SK-N-SH treated with all-trans-retinoic acid at 6 μM for 48 hours (cell line): ENCODE measurements around the gene STEAP4.

Source experiments
- BACH2 ChIP-seq: fragments of 250-450 bp; sonication (Bioruptor Pico); IDR thresholded peaks from 2 replicates; pipeline ENCODE4 v1.9.0; 2021; ENCODE audit warnings: mild to moderate bottlenecking, borderline replicate concordance
- OSR1 ChIP-seq: fragments of 250-450 bp; sonication (Bioruptor Pico); IDR thresholded peaks from 2 replicates; pipeline ENCODE4 v1.8.0; 2022; ENCODE audit warnings: moderate library complexity, mild to moderate bottlenecking, inconsistent platforms
- PATZ1 ChIP-seq: fragments of 250-450 bp; sonication (Bioruptor Pico); IDR thresholded peaks from 2 replicates; pipeline ENCODE4 v1.8.0; 2020; ENCODE audit warnings: mild to moderate bottlenecking, moderate library complexity, borderline replicate concordance
- PPARA ChIP-seq: fragments of 250-450 bp; sonication (Bioruptor Pico); IDR thresholded peaks from 2 replicates; pipeline ENCODE4 v1.5.0; 2020; ENCODE audit warnings: mild to moderate bottlenecking, borderline replicate concordance
- TCF4 ChIP-seq: fragments of 250-450 bp; sonication (Bioruptor Pico); IDR thresholded peaks from 2 replicates; pipeline ENCODE4 v1.8.0; 2021; ENCODE audit warnings: mild to moderate bottlenecking, moderate library complexity, borderline replicate concordance
- TSHZ2 ChIP-seq: fragments of 250-450 bp; sonication (Bioruptor Pico); IDR thresholded peaks from 2 replicates; pipeline ENCODE4 v1.5.0; 2020; ENCODE audit warnings: mild to moderate bottlenecking, moderate library complexity
- ZFP30 ChIP-seq: fragments of 450-650 bp; formaldehyde crosslinking; IDR thresholded peaks from 2 replicates; pipeline ENCODE4 v1.5.0; 2022; ENCODE audit warnings: mild to moderate bottlenecking, moderate library complexity
- ZNF8 ChIP-seq: fragments of 450-650 bp; formaldehyde crosslinking; IDR thresholded peaks from 2 replicates; pipeline ENCODE4 v1.5.0; 2020; ENCODE audit warnings: mild to moderate bottlenecking, moderate library complexity

GRCh38 chr7:88267421-88267820 lies 39.3 kb downstream of the STEAP4 start:
- TF ChIP-seq ZNF8 (CRISPR knock-in tag) (no peak), ZFP30 (CRISPR knock-in tag) (no peak), TSHZ2 (CRISPR knock-in tag) (no peak), TCF4 (CRISPR knock-in tag) (no peak), PATZ1 (CRISPR knock-in tag) (no peak), OSR1 (CRISPR knock-in tag) (no peak), BACH2 (CRISPR knock-in tag) (no peak), PPARA (CRISPR knock-in tag) (no peak)
